Measurements from ENCODE around the gene IGSF5.

The IGSF5 gene

DNA sequence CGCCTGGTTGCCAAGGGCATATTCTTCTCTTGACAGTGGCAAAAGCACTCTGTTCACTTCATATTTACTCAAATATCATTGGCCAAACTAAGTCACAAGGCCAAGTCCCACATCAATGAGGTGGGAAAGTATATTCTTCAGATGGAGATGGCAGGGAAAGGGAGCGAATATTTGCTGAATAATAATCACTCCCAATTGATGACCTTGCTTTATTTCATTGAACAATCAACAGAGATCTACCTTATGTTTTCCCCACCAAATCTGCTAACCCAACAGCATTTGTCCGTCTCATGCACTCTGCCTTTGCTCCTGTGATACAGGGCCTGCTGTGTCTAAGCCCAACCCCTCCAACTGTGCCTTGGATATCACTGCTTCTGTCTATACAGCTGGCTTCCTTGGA lies 77.1 kb downstream of the IGSF5 start:
- DNase-seq (ENCODE audit: low read depth in 4 of 4, low spot score in 1 of 4), result no peak

DNA sequence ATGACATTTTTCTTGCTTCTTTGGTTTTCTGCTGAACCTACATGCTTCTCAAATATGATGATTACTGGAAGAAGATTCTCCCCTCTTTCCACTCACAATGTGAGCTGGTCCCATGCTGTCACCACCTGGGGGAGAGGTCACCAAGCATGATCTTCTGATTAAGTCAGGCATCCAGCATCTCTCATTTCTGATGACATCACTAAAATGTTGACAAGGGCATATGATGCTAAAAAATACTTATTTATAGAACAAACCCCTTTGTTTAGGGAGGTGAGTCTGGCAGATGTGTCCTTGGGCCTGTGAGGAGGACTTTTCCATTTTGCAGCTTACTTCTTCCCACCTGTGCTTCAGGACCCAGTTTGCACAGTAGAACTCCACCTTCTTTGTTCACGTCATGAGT lies 80.3 kb downstream of the IGSF5 start:
- DNase-seq (ENCODE audit: low read depth in 4 of 4, low spot score in 1 of 4), result no peak

DNA sequence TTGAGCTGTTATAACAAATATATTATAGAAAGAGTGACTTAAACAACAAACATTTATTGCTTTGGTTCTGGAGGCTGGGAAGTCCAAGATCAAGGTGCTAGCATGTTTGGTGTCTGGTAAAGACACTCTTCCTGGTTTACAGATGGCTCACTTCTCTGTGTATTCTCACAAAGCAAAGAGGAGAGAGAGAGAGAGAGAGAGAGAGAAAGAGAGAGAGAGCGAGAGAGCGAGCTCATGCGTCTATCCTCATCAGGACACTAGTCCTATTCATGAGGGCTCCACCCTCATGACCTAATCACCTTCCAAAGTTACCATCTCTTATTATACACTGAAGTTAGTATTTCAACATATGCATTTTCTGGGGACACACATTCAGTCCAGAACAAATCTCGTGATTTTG lies 89.6 kb downstream of the IGSF5 start:
- DNase-seq (ENCODE audit: low read depth in 4 of 4, low spot score in 1 of 4), result no peak

DNA sequence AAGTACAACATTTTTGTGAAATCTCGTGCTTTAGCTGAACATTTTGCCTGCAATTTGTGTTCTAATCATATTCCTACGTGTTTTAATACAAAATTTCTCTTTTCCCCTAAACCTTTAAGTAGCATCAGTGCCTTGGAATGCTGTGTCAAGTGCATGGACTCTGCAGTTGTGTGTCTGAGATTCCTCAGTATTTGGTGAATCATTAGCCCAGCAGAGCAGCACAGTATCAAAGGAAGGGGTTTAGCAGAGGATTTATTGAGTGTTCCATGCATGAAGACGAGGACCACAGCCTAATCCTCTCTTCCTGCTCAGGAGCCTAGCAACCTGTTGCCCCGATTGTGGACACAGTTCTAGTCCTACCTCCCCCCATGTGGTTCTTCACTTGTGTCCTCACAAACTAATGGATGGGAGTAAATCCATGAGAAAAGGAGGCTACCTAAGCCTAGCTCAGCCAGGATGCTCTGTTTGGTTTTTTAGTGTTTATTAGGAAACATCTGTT lies 92.9 kb downstream of the IGSF5 start:
- no peak for DNase-seq (ENCODE audit: low read depth in 4 of 4, low spot score in 1 of 4)

DNA sequence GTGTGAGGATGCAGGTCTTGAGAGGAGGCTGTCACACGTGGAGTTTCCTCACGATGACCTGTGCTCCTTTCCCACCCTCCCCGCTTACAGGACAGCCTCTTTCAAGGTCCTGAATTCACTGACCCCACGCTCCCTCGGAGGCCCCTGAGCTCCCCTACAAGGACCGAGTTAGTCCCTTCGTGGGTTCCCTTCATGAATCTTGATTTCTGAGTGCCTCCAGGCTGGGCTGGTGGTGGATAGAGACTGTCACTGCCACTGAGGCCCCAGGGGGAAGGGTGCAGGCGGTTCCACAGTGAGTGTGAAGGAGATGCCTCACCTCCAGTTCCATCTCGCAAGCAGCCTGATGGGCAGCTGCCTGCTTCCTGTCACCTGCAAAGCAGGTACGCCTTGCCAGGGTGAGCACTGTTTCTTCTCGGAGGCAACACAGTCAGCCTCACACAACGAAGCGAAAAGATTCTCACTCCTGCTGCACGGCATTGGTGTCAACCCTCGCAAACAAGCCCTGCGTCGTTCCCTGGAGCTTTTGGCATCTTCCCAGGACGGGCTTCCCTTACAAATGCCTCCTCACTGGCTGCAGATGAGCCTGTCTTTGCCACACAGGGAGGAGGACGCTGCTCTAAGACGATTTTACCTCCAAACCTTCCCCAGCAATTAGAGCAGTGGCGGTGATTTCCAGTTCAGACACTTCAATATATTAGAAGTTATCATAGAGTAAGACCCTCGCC lies 95.6 kb downstream of the IGSF5 start:
- no peak for DNase-seq (ENCODE audit: low read depth in 4 of 4, low spot score in 1 of 4)

DNA sequence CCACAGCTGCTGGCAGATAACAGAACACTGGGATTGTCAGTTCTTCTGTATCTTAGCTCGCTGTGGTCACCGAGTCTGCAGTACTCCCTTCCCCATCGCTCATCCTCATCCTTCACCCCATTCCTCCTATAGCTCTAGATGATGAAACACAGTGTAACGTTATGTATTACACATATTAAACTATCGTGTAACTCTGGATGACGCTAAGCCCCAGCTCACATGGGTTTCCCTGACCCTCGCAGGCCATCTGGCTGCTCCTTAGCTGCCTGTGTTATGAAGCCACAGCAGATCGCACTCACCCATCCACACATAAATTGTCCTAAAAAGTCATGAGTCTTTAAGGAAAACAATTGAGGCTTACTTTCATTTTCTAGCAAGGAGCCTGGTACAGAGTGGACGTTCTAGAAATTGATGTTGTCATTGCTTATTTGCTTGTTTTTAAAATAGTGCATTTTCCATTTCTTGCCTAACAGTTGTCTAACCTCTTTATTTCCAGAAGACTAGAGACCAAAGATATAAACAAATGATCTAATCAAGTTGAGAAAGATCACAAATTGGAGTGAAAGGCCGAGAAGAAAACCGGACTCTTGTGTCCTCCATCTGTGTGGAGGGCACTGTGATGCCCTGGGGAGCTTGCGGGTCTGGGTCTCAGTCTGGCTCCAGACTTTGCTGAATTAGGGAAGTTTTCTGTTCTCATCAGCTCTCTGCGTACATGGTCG lies 97.9 kb downstream of the IGSF5 start:
- DNase-seq (ENCODE audit: low read depth in 4 of 4, low spot score in 1 of 4), result no peak

DNA sequence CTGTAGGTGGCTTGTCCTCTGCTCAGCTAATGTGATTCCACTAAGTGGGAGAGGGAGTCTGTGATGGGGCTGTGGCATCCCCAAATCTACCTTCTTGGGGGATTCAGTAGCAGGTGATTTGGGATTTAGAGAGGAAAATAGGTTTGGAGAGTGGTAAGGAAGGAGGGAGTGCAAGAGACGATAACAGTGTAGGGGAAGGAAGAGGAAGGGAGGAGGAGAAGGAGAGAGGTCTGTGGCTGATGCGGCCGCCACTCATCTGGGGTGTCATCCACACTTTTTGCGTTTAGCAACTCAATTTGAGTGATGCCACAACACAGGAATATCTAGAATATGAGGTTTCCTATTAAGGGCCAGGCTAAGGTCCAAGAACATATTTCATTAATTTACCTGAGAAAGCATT lies 98.5 kb downstream of the IGSF5 start:
- DNase-seq (ENCODE audit: low read depth in 4 of 4, low spot score in 1 of 4), result no peak

DNA sequence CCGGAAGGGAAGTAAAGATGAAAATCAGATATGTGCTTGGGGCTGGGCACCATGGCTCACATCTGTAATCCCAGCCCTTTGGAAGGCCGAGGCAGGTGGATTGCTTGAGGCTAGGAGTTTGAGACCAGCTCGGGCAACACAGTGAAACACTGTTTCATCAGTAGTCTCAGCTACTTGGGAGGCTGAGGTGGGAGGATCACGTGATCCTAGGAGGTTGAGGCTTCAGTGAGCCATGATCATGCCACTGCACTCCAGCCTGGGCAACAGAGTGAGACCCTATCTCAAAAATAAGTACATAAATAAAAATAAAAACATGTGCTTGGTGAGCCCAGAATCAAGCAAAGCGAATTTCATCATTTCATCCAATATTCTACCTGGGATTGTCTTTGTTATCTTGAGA lies 98.9 kb downstream of the IGSF5 start:
- DNase-seq (ENCODE audit: low read depth in 4 of 4, low spot score in 1 of 4), result no peak

DNA sequence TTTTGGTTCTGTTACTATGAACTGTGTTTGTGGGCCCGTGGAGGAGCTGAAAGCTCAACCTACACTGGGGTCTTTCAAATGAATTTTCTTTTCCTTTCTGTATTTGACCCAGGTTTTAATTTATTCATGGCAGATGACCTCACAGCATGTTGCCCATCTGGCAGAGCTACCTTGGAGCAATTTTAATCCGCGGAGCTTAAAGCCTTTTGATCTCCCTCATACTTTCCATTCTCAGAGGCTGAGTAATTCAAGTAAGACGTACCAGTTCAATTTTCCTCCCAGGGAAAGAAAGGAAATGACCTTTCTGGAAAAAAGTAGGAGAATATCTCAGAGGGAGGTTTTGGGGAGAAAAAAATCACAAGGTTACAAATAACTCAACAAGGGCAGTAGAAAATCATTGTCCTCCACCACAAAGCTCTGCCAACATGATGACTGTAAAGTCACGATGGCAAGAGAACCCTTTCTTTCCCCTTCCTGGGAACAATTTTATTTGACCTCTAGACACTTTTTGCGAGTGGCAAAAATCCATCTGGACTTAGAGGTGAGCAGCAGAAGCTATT lies 100.7 kb downstream of the IGSF5 start:
- no peak for DNase-seq (ENCODE audit: low read depth in 4 of 4, low spot score in 1 of 4)

DNA sequence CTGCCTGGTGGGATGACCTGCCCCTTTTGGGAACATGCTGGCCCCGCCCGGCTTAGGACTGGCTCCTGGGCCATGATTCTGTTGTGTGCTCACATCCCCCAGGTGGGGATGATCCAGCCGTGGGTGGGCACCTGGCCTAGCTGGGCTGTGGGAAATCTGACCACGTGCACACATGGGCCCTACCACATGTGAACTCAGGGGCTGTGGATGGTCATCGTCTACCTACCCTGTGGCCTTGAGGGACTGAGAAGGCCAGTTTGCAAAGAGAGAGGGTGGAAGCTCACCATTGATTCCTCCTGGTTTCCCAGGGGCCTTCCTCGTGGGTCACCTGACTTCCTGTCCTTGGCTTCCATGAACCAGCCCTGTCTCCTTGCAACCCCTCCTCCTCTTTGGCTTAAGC lies 102.9 kb downstream of the IGSF5 start:
- DNase-seq (ENCODE audit: low read depth in 4 of 4, low spot score in 1 of 4), result no peak

DNA sequence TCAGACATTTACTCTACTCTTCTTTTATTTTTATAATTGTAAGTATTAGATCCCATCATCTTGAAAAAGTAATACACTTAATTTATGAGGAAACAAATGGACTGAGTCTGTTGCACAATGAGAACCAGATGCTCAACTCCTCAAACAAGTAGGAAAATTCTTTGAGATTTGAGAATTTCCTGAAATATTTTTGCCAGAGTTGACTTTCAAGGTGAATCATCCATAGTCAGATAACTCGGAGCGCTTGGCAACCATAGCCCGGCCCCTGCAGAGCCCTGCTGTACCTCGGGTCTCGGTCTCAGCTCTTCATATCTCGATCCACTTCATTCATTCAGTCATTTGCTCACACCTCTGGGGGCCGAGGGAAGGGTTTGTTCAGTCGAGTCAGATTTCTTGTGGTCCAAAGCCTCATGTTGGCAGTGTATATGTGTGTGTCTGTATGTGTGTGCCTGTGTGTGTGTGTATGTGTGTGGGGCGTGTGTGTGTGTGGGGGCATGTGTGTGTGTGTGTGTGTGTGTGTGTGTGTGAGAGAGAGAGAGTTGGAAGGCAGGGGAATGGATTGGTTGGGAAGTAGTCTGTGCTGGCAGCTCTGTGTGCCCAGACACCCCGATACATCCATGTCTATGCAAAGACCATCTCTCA lies 104.2 kb downstream of the IGSF5 start:
- DNase-seq (ENCODE audit: low read depth in 4 of 4, low spot score in 1 of 4), result no peak

DNA sequence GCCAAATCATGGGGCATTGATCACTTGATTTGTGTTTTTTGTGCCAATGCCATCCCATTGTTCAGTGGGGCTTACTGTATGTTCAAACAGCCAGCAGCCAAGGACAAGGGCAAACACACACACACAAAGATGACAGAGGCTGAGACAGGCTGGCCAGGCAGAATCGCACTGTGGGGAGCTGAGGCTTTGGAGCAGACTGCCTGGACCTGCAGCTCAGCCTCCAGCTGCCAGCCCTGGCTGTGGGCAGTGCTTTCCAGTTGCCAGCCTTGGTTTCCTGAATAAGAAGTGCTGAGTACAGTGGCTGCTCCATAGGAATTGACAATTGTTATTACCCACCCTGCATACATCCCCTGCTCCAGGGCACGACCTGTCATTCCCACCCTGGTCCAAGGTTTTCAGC lies 105.3 kb downstream of the IGSF5 start:
- no peak for DNase-seq (ENCODE audit: low read depth in 4 of 4, low spot score in 1 of 4)

DNA sequence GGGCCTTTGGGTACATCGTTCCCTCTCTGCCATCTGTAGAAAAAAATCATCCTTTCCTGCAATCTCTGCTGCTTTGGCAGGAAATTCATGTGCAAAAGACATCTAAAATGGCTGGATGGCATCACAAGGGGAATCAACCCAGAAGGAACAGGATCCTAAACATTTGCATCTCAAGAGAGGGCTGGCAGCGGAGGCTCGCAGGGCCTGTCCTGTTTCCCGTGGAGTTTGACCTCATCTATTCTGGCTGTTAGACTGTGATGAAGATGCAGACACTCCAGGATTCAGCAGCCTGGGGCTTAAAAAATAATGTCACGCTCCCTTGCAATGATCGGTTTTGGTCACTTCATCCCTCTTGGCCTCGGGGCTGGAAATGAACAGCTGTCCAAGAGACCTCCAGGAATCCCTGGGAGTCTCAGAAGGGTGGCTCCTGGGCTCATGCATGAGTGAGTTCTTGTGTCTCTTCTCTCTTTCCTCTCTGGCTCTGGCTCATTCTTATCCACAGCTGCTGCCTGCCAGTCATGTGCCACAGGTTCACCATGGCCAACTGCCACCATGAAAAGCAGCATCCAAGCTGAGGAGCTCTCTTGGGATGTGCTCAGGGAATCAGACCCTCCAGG lies 106.1 kb downstream of the IGSF5 start:
- DNase-seq (ENCODE audit: low read depth in 4 of 4, low spot score in 1 of 4), result no peak
